ENCODE measurements around the gene NUAK1. TPM values are rescaled to one million over a fixed set of nuclear protein-coding genes. Genes with fewer than 3 reads are reported as not detected.

Gene NUAK1
- total RNA-seq, 1 donor from 2014 or later: 11.4 TPM

GRCh38 chr12:106110626-106111300, 28.0 kb downstream of the NUAK1 start:
- DNase-seq (ENCODE audit: low spot score): no peak

- no peak for DNase-seq (ENCODE audit: low spot score)
These were observed 29.4 kb downstream of the NUAK1 start for GRCh38 chr12:106109168-106109910.

- no peak for DNase-seq (ENCODE audit: low spot score)
These were observed 30.4 kb downstream of the NUAK1 start for GRCh38 chr12:106108185-106108835.

- DNase-seq (ENCODE audit: low spot score): no peak
These were observed 31.2 kb downstream of the NUAK1 start for GRCh38 chr12:106107566-106107965.

GRCh38 chr12:106106892-106107291, 31.9 kb downstream of the NUAK1 start:
- DNase-seq (ENCODE audit: low spot score): no peak

- DNase-seq (ENCODE audit: low spot score): no peak
These were observed 32.6 kb downstream of the NUAK1 start for GRCh38 chr12:106106061-106106566.

GRCh38 chr12:106101803-106102202, 37.0 kb downstream of the NUAK1 start:
- DNase-seq (ENCODE audit: low spot score): no peak

GRCh38 chr12:106098691-106099200, 40.0 kb downstream of the NUAK1 start:
- DNase-seq (ENCODE audit: low spot score): no peak

- DNase-seq (ENCODE audit: low spot score): no peak
These were observed 41.7 kb downstream of the NUAK1 start for GRCh38 chr12:106097011-106097410.

GRCh38 chr12:106096376-106096775, 42.4 kb downstream of the NUAK1 start:
- DNase-seq (ENCODE audit: low spot score): no peak

- DNase-seq (ENCODE audit: low spot score): no peak
These were observed 44.5 kb downstream of the NUAK1 start for GRCh38 chr12:106094304-106094703.

- no peak for DNase-seq (ENCODE audit: low spot score)
These were observed 45.5 kb downstream of the NUAK1 start for GRCh38 chr12:106093246-106093645.

GRCh38 chr12:106091446-106091820, 47.3 kb downstream of the NUAK1 start:
- DNase-seq (ENCODE audit: low spot score): no peak

GRCh38 chr12:106090591-106091445, 47.9 kb downstream of the NUAK1 start:
- no peak for DNase-seq (ENCODE audit: low spot score)

GRCh38 chr12:106089935-106090334, 48.8 kb downstream of the NUAK1 start:
- no peak for DNase-seq (ENCODE audit: low spot score)

GRCh38 chr12:106088811-106089485, 49.8 kb downstream of the NUAK1 start:
- no peak for DNase-seq (ENCODE audit: low spot score)

GRCh38 chr12:106088246-106088808, 50.4 kb downstream of the NUAK1 start:
- DNase-seq (ENCODE audit: low spot score): no peak

GRCh38 chr12:106086696-106087095, 52.1 kb downstream of the NUAK1 start:
- DNase-seq (ENCODE audit: low spot score): no peak

GRCh38 chr12:106085213-106085612, 53.5 kb downstream of the NUAK1 start:
- DNase-seq (ENCODE audit: low spot score): no peak

GRCh38 chr12:106084759-106085158, 54.0 kb downstream of the NUAK1 start:
- no peak for DNase-seq (ENCODE audit: low spot score)
